COLO668 (cell line): ENCODE measurements around the gene GID4.

Source experiments
- DNase-seq: peaks from one replicate; lab custom pipeline; 2025; ENCODE audit not compliant: unreplicated experiment; lab: John Stamatoyannopoulos, UW

GID4 gene

DNA sequence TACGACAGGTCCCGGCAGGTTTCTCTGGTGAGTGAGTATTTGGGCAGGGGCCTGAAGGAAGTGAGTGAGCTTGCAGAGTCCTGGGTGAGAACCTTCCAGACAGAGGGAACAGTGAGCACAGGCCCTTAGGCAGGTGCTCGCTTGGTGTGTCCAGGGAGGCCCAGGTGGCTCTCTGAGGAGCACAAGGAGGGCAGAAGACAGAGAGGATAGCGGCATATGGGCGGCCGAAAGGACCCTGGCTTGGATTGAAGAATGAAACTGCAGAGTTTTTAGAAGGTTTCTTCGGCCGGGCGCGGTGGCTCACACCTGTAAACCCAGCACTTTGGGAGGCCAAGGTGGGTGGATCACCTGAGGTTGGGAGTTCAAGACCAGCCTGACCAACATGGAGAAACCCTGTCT, 55.2 kb downstream of the GID4 start:
- no peak for DNase-seq

DNA sequence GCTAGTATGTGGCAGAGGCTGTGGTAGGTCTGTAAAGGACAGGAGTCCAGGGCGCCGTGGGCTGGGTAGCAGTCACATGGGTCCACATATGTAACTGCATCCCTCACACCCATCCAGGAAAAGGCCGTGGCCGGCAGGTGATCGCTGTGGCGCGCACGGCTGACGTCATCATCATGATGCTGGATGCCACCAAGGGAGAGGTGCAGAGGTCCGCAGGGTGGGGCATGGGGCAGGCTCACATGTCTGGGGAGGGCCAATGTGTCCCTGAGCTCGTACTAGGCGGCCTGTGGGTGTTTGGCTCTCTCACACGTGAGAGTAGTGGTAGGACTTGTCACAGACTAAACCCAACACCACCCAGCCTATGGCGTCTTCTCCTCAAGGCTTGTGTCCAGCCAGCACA, 60.3 kb downstream of the GID4 start:
- no peak for DNase-seq

DNA sequence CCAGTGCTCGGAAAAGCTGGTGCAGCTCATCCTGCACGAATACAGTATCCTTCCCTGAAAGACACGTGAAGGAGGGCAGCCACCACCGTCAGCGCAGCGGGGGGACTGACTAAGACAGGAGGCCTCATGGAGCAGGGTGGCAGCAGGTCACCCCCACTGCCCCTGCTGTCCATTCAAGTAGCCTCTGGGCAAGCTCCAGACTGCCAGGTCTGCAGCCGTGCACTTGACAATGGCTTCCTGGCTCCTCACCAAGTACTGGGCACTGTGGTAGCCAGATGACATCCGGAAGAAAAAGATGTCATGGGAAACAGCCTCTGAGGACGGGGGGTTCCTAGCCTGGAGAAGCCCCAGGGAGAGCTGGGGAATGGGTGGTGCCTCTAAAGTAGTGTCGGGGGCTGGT, 61.4 kb downstream of the GID4 start:
- no peak for DNase-seq

DNA sequence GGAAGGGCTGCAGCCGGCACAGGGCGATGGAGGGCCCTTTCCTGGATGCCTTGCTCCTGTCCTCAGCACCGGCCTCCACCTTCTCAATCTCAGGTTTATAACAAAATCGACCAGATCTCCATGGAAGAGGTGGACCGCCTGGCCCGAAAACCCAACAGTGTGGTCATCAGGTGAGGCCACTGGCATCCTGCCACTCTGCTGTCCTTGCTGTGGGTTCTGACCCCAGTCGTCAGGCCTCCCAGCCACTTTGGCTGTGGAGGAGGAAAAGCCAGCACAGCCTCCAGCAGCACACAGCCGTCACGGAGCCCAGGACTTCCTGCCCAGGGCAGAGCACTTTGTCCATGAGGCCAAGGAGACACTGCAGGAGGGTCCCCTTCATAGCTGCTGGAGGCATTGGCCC, 62.6 kb downstream of the GID4 start:
- DNase-seq, result no peak

DNA sequence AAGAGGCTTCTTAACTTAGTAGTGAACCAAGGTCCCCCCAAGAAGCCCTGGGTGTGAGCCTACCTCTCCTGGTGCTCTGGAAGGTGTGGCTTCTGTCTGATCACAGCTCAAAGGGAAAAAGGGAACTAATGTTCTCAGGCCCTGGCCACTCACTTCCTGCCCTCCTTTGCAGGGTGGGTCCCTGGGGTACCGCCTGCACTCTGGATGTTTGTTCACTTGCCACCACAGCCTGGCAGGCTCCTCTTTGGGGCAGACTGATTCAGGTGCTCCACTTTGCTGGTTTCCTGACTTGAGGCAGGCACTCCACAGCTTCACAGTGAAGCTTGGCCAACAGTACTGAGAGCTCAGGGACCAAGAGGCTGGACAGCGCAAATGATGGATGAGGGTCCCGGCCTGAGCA, 63.4 kb downstream of the GID4 start:
- no peak for DNase-seq

DNA sequence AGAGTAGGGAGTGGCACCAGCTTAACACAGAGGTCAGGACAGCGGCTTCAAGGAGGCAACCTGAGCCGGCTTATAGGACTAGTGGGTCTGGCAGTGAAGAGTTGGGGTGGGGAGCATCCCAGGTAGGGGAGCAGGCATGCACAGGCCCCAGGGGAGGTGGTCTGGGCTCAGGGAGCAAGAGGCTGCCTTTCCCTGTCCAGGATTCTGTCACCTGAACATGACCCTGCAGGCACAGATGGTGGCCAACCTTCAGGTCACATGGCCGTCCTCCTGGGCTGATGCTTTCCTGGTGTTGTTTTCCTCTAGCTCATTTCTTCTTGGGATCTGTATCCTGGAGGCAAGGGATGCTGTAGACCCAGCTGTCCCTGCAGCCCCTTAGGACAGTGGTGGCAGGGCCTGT, 65.8 kb downstream of the GID4 start:
- DNase-seq, result no peak

DNA sequence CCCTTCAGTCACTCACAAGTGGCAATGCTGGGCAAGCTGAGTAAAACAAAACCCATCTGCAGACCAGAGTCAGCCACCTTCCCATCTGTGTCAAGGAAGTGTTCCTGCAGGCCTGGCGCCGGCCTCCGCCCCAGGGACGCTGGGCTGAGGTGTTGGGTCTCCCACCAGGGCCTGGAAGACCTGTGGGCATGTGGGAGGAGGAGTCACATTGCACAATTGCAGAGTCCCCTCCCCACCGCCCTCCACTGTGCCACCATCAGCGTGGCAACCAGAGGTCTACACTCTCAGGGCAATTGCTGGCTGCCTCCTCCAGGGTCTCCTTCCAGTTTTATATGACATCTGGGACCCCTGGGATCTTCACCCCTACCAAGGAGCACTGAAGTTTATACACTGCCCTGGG, 66.4 kb downstream of the GID4 start:
- no peak for DNase-seq

DNA sequence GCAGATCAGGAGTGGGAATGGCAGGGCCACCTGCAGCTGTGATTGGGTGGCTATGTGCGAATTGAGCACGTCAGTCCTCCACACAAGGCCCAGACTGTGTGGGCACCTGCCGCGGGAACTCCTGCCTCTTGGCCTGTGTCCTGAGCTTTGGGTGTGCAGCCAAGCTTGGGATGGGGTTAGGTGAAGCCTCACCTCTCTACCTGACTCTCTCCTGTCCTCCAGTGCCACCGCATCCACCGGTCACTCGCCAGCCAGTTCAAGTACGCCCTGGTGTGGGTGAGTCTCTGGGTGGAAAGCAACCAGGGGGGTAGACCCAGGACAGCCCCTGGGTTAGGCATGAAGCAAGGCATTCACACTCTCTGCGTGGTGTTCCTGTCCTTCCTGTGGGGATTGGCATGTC, 67.0 kb downstream of the GID4 start:
- DNase-seq, result no peak

DNA sequence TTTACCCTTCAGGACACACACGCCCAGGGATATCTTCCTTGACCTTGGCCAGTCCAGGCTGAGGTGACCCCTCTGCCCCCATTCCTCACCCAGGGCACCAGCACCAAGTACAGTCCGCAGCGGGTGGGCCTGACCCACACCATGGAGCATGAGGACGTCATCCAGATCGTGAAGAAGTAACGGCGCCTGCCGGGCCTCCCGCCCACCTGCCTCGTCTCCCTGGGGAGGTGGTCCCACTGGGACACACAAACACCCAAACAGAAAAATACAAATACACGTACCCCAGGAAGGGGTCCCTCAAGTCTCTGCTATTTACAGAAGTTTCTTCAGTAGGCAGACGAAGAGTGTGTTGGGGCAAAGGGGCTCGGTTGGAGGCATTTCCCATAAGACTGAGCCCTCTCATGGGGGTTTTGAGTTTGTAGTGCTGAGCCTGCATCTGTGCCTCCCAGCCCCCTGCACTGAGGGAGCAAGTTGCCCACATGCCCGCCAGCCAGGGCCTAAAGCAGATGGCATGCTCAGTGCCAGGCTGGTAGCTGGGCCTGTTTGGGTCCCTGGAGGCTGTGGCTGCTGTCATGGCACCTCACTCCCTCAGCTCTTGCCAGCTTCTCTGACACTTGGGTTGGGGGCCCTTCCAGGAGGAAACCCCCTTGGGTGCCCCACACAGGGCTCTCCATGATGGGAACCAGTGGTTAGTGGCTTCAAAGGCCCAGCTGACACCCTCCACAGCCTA, 68.0 kb downstream of the GID4 start:
- DNase-seq, result no peak

DNA sequence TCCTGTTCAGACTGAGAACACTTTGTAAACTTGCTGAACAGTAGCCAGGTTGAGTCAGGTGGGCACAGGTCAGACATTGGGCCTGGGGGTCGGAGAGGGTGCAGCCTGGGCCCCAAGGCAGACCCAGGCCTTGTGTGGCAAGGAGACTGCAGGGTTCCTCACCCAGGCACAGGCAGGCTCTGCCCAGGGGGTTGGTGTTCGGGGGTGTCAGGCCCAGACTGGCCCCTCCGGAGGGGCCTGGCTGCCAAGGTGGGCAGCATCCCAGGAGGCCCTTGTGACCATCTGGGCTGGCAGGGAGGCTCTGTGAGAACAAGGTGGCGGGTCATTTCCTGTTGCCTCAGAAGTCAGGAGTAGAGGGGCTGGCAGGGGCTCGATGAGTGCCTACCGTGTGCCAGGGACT, 68.8 kb downstream of the GID4 start:
- no peak for DNase-seq

DNA sequence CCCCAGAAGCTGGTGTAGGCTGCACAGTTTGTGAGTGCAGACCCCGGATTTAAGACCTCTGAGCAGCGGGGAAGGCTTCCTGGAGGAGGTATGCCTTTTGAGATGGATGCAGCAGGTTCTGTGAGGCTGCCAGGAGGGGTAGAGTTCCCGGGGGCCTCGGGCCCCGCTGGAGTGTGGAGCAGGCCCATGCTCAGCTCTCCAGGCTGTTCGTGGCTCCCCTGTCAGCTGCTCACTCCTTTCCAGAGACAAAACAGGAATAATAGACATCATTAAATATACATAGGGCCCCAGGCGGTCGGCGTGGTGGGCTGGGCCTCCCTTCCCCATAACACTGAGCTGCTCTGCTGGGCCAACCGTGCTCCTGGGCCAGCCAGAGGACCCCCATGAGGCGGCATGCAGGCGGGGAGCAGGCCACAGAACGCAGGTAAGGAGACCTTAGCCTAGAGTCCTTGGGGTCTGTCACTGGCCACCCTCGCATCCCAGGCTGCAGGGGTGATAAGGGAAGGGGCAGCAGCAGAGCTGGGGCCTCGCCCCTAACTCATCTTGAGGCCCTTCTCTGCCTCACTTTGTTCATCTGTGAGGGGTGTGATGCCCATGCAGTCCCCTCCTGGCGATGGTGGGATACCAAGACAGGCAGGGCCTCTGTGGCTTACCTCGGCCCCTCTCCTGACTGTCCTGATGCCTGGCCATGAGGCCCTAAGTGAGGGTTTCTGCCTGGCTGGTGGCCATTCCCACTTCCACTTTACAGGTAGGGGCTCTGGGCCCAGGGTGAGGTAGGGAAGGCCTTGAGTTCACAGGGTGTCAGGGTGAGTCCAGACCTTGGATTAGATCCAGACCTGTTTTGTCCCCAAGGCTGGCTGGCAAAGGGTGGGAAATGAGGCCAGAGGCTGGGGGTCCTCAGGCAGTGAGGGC, 69.4 kb downstream of the GID4 start, which contains the start of gene MYO15A:
TSS of gene MYO15A (plus strand) at position 356 of the 912 bp plus-strand sequence. CDS start 10,045 bp downstream, outside the sequence.
- DNase-seq, result no peak

DNA sequence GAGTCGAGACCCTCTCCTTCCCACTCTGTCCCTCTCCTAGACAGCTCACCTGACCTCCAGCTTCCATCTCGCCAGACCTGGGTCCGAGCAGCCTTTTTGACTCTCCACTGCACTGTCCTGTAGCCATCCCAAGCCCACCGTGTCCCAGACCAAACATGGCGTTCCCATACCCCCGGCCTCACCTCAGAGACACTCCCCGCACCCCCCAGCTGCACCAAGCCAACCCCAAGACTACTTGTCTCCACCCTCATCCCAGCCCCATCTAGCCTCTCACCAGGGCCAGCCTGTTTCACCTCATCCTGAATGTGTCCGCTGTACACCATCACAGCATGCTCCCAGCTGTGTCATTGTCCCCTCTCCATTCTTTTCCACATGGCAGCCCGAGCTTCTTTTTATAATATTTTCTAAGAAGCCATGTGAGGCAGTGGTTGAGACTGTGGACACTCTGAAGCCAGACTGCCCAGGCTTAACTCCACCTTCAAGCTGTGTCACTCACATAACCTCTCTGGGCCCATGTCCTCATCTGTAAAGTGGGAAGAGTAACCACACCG, 70.8 kb downstream of the GID4 start:
- DNase-seq, result no peak

DNA sequence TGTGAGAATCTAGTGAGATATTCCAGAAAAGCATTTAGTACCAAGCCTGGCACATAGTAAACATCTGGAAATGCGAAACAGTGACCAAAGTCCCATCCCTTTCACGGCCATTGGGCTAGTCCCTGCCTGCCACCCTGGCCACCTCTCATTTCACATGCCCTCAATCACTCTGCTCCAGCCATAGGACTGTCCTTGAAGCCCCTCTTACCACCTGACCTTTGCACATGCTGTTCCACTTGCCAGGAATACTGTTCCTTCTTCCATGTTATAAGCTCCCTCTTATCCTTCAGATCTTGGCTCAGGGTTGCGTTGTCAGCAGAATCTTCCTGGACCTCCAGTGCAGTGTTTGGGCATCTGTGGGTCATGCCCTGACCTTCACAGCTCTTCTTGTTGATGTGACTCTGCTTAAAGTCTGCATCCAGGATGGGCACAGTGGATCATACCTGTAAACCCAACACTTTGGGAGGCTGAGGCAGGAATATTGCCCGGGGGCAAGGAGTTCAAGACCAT, 71.5 kb downstream of the GID4 start:
- DNase-seq, result no peak

DNA sequence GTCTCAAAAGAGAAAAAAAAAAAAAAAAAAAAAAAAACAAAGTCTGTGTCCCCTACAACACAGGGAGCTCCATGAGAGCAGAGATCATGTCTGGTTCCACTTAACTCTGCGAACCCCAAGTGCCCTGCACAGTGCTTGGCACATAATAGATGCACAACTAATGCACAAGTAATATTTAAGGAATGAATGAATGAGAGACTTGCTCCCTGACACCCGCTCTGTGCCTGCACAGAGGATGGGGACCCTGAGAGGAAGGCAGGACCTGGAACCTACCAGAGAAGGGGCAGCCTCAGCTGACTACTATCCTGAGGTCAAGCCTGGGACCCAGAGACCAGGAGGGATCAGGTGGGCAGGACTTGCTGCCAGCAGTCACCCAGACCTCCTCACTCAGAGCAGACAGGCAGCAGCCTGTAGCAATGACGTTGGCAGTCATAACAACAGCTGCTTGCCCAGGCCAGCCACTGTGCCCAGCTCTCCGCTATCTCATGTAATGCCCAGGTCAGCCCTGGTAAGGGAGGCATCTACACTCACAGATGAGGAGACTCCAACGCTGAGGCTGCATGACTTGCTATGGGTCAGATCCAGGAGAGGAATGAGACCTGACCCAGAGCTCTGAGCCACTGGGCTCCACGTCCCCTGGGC, 72.2 kb downstream of the GID4 start:
- no peak for DNase-seq

DNA sequence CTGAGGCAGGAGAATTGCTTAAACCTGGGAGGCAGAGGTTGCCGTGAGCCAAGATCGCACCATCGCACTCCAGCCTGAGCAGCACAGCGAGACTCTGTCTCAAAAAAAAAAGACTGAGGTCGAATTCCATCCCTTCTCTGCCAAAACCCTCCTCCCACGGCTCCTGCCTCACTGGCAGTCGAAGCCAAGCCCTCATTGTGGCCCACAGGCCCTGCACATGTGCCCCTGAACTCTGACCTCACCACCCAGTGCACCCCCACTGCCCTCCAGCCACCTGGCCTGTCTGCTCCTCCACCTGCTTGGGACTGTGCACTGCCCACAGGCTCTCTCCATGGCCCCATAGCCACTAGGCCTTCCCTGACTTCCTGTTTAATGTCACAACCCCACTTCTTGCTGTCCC, 76.3 kb downstream of the GID4 start:
- no peak for DNase-seq

DNA sequence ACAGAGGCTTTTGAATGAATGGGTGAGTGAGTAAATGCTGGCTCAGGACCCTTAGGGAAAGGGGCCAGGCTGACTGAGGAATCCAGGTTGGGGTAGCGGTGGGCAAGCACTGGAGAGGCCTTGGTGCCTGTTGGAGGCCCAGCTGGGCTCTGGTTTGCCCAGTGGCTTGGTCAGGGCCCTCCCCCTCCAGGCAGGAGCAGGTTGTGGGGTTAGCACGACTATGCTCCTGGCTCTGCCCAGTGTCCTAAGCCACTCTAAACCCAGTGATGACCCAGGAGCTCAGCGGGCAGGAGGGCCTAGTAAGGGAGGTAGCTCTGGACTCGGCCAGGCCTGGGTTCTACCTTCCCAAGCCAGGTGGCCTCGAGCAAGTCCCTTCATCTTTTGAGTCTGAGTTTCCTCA, 76.9 kb downstream of the GID4 start:
- DNase-seq, result no peak

DNA sequence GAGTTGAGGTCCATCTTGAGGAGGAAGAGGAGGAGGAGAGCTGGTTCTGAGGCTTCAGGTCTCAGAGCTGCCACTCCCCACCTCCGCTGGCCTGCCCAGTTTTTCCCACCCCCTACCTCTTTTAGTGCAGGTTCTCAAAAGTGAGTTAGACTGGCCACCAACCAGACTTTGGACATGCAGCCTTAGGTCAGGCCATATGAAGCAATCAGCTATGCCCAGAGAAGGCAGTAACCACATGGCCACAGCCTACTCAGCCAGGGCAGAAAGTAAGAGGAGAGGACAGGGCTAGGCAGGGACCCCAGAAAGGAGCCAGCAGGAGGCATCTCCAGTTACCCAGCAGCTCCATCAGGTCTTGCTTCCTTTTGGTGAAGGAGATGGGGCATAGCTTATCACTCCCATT, 78.3 kb downstream of the GID4 start:
- no peak for DNase-seq
